K562 (cell line): ENCODE measurements around the gene QSOX2. TPM values are rescaled to one million over a fixed set of nuclear protein-coding genes. Genes with fewer than 3 reads are reported as not detected.

Source experiments
- ATAC-seq: fragments of 200-7000 bp; cut with Tn5 transposase; 3 replicates; pipeline ENCODE4 v1.9.1; 2020; ENCODE audit warnings: moderate library complexity
- BruUV-seq: library from RNA; stranded (reverse); fragments of 400-500 nt; replicated peaks from 2 replicates; lab custom pipeline; 2021; lab: Mats Ljungman, UMichigan
- CTCF ChIA-PET: fragments of 300-600 bp; formaldehyde crosslinking; extraction: SDS; loops from one replicate; lab custom pipeline; 2021; ENCODE audit warnings: low intra/inter-chr PET ratio; lab: Yijun Ruan, JAX
- POLR2A ChIA-PET: fragments of 300-600, 350-650 bp; sonication (Branson Sonifier 250); formaldehyde crosslinking; extraction: SDS; loops from one replicate; lab custom pipeline; 2021; ENCODE audit warnings: antibody characterized with exemption, inconsistent platforms; lab: Yijun Ruan, JAX
- DNase-seq, 4 experiments: peaks; one replicate each; pipeline versions ENCODE4 v3.0.0 to v3.0.0-alpha.2; 2011 to 2018; ENCODE audit warnings: low spot score in 3 of 4, mixed read lengths in 3 of 4; ENCODE audit errors: extremely low read depth in 1 of 4
- FAIRE-seq: peaks from 2 replicates; lab custom pipeline; 2011; peaks lifted over from hg19 to GRCh38; lab: Jason Lieb, UNC
- H2AFZ ChIP-seq: 2 replicates; pipeline ENCODE4 v1.6.0; 2011; ENCODE audit warnings: low read depth, low read length, control low read depth, inconsistent platforms
- H3K27ac ChIP-seq: fragments of 200-600 bp; 3 replicates; pipeline ENCODE4 v1.8.0; 2011; ENCODE audit warnings: low read depth, mild to moderate bottlenecking, control low read depth, inconsistent platforms, low read length, moderate library complexity, mixed read lengths; ENCODE audit errors: extremely low read depth
- H3K27me3 ChIP-seq, 2 experiments: fragments of 300-600 bp in 1 of 2; 2 replicates in 1 of 2; 3 replicates in 1 of 2; pipeline versions ENCODE4 v1.6.0 to v1.8.0; 2011; ENCODE audit warnings: inconsistent platforms in 2 of 2, low read length in 2 of 2, mild to moderate bottlenecking in 1 of 2, mixed read lengths in 1 of 2, moderate library complexity in 1 of 2; ENCODE audit not compliant: control insufficient read depth in 2 of 2, insufficient read depth in 2 of 2
- H3K36me3 ChIP-seq: fragments of 300-600 bp; 3 replicates; pipeline ENCODE4 v1.8.0; 2011; ENCODE audit warnings: mild to moderate bottlenecking, low read length, inconsistent platforms; ENCODE audit not compliant: control insufficient read depth, insufficient read depth
- H3K4me1 ChIP-seq, 2 experiments: fragments of 200-600 bp in 1 of 2; replicated peaks in 1 of 2; 2 replicates in 1 of 2; 3 replicates in 1 of 2; pipeline versions ENCODE4 v1.5.1 to v1.8.0; 2011; ENCODE audit warnings: inconsistent platforms in 2 of 2, low read length in 2 of 2, mild to moderate bottlenecking in 1 of 2, mixed read lengths in 1 of 2, moderate library complexity in 1 of 2; ENCODE audit not compliant: control insufficient read depth in 2 of 2, insufficient read depth in 2 of 2
- H3K4me2 ChIP-seq: 2 replicates; pipeline ENCODE4 v1.6.1; 2011; ENCODE audit warnings: low read length, control low read depth, inconsistent platforms, mixed read lengths; ENCODE audit not compliant: insufficient read depth
- H3K4me3 ChIP-seq: fragments of 200-600 bp; sonication (generic), shearing (Covaris generic); 2 replicates; pipeline ENCODE4 v1.5.1; 2016; ENCODE audit warnings: control low read depth, inconsistent platforms
- H3K79me2 ChIP-seq: fragments of 200-600 bp; 3 replicates; pipeline ENCODE4 v1.8.0; 2011; ENCODE audit warnings: low read length, inconsistent platforms; ENCODE audit not compliant: control insufficient read depth, insufficient read depth
- H3K9ac ChIP-seq, 2 experiments: 2 replicates each; pipeline versions ENCODE4 v1.6.0 to v1.6.1; 2011; ENCODE audit warnings: low read depth in 2 of 2, low read length in 2 of 2, control low read depth in 1 of 2, inconsistent platforms in 1 of 2, mild to moderate bottlenecking in 1 of 2, mixed read lengths in 1 of 2; ENCODE audit not compliant: insufficient read depth in 1 of 2
- H3K9me1 ChIP-seq: one replicate; pipeline ENCODE4 v1.6.0; 2011; ENCODE audit warnings: inconsistent platforms, mild to moderate bottlenecking, low read length, moderate library complexity; ENCODE audit not compliant: control insufficient read depth, insufficient read depth
- H3K9me3 ChIP-seq: replicated peaks from 2 replicates; pipeline ENCODE4 v1.5.1; 2011; ENCODE audit warnings: low read depth, low read length, inconsistent platforms; ENCODE audit not compliant: control insufficient read depth, insufficient read depth
- H4K20me1 ChIP-seq: replicated peaks from 2 replicates; pipeline ENCODE4 v1.6.1; 2011; ENCODE audit warnings: low read length, inconsistent platforms, mixed read lengths; ENCODE audit not compliant: control insufficient read depth, insufficient read depth
- CREB1 ChIP-seq, 2 experiments: sonication (generic) in 1 of 2; formaldehyde crosslinking in 1 of 2; IDR thresholded peaks; 2 replicates each; pipeline versions ENCODE4 v1.6.1 to v1.8.0; 2012 to 2022; ENCODE audit warnings: inconsistent platforms in 1 of 2, mild to moderate bottlenecking in 1 of 2, missing genetic modification reagents in 1 of 2, moderate library complexity in 1 of 2
- CREM ChIP-seq: IDR thresholded peaks from 2 replicates; pipeline ENCODE4 v1.6.1; 2014; ENCODE audit warnings: antibody characterized with exemption, low read depth
- KDM4B ChIP-seq, 2 experiments: fragments of 450-650 bp in 1 of 2; sonication (generic) in 1 of 2; IDR thresholded peaks; 2 replicates each; pipeline ENCODE4 v1.6.1; 2016 to 2017; ENCODE audit warnings: borderline replicate concordance in 2 of 2, antibody characterized with exemption in 1 of 2, low read depth in 1 of 2, mild to moderate bottlenecking in 1 of 2
- RAD21 ChIP-seq, 2 experiments: fragments of 250-450 bp in 1 of 2; fragments of 450-650 bp in 1 of 2; sonication (Bioruptor Pico) in 1 of 2; formaldehyde crosslinking in 1 of 2; IDR thresholded peaks in 1 of 2; conservative IDR thresholded peaks in 1 of 2; 2 replicates each; pipeline versions ENCODE4 v1.4.0 to v1.8.0; 2020 to 2022; ENCODE audit warnings: mild to moderate bottlenecking in 2 of 2, moderate library complexity in 1 of 2
- XRCC3 ChIP-seq: fragments of 450-650 bp; IDR thresholded peaks from 2 replicates; pipeline ENCODE4 v1.6.1; 2017; ENCODE audit warnings: mild to moderate bottlenecking, moderate library complexity
- ZNF408 ChIP-seq: fragments of 250-450 bp; sonication (Bioruptor Pico); IDR thresholded peaks from 2 replicates; pipeline ENCODE4 v1.4.0; 2020; ENCODE audit warnings: low read depth, mild to moderate bottlenecking, moderate library complexity
- ZNF584 ChIP-seq: fragments of 200-800 bp; sonication (Bioruptor generic); IDR thresholded peaks from 2 replicates; pipeline ENCODE4 v1.6.1; 2016; ENCODE audit warnings: low read depth, mild to moderate bottlenecking, missing genetic modification characterization, missing compliant biosample characterization
- WGBS: fragments of 100-300 bp; shearing (Covaris generic); methylation state at CpG from one replicate; pipeline ENCODE4 v1.1.6; 2016; ENCODE audit warnings: low coverage, mixed read lengths; ENCODE audit not compliant: insufficient coverage; ENCODE audit errors: missing lambda C conversion rate; 5-methylcytosine and 5-hydroxymethylcytosine counted together
- in situ Hi-C: fragments of 300-500 bp; cut with MboI; formaldehyde crosslinking; loops from 4 replicates; pipeline ENCODE4 v1.15.0; 2018; ENCODE audit warnings: inconsistent platforms, mixed read lengths
- intact Hi-C: fragments of 100-400 bp; cut with micrococcal nuclease; formaldehyde crosslinking; loops from 2 replicates; pipeline ENCODE4 v1.14.2; 2022
- polyA plus RNA-seq, 8 experiments: library from polyadenylated mRNA; depleted of rRNA in 4 of 8; stranded (reverse) in 5 of 8; unstranded in 3 of 8; fragments of >200 nt; fragmentation: Nextera tagmentation in 2 of 8; fragmentation: Illumina TruSeq in 1 of 8; extraction: Ambion mirVana in 2 of 8; extraction: Trizol in 1 of 8; gene quantifications; 2 replicates each; pipeline versions ENCODE4 v1.2.1 to v1.2.3, GENCODE V29; 2011 to 2014; ENCODE audit warnings: inconsistent platforms in 1 of 8, missing spikeins in 1 of 8
- total RNA-seq, 7 experiments: library from RNA; depleted of rRNA in 6 of 7; stranded (reverse); fragments of >200 nt in 6 of 7; fragmentation: Illumina TruSeq in 2 of 7; extraction: Trizol in 2 of 7; gene quantifications; 2 replicates each; pipeline versions ENCODE4 v1.2.1 to v1.2.3, GENCODE V29; 2011 to 2021; ENCODE audit warnings: low replicate concordance in 1 of 7
- TF ChIP-seq, protein P1 (sequence below): fragments of 450-650 bp; IDR thresholded peaks from 2 replicates; pipeline ENCODE4 v1.6.1; 2017; ENCODE audit warnings: antibody characterized with exemption, mild to moderate bottlenecking
- TF ChIP-seq, protein P2 (sequence below), 3 experiments: IDR thresholded peaks in 2 of 3; conservative IDR thresholded peaks in 1 of 3; 2 replicates each; pipeline ENCODE4 v1.5.1; 2011 to 2012; ENCODE audit warnings: low read length in 3 of 3, mild to moderate bottlenecking in 3 of 3, control low read depth in 2 of 3, improper control_type of control experiment in 1 of 3, inconsistent platforms in 1 of 3, low read depth in 1 of 3, mixed read lengths in 1 of 3, moderate library complexity in 1 of 3; ENCODE audit not compliant: insufficient read depth in 2 of 3
- TF ChIP-seq, protein P3 (sequence below): IDR thresholded peaks from 2 replicates; pipeline ENCODE4 v1.6.1; 2011; ENCODE audit warnings: borderline replicate concordance, low read depth, mild to moderate bottlenecking, moderate library complexity, low read length; ENCODE audit not compliant: insufficient read depth, poor library complexity, severe bottlenecking

The QSOX2 gene
- total and polyA plus RNA-seq, 9 of the 15 experiments (the other 6 are each of a cell fraction or from before 2014, with no cell fraction given): 0.51 to 23.7 (median 12.7) TPM

DNA sequence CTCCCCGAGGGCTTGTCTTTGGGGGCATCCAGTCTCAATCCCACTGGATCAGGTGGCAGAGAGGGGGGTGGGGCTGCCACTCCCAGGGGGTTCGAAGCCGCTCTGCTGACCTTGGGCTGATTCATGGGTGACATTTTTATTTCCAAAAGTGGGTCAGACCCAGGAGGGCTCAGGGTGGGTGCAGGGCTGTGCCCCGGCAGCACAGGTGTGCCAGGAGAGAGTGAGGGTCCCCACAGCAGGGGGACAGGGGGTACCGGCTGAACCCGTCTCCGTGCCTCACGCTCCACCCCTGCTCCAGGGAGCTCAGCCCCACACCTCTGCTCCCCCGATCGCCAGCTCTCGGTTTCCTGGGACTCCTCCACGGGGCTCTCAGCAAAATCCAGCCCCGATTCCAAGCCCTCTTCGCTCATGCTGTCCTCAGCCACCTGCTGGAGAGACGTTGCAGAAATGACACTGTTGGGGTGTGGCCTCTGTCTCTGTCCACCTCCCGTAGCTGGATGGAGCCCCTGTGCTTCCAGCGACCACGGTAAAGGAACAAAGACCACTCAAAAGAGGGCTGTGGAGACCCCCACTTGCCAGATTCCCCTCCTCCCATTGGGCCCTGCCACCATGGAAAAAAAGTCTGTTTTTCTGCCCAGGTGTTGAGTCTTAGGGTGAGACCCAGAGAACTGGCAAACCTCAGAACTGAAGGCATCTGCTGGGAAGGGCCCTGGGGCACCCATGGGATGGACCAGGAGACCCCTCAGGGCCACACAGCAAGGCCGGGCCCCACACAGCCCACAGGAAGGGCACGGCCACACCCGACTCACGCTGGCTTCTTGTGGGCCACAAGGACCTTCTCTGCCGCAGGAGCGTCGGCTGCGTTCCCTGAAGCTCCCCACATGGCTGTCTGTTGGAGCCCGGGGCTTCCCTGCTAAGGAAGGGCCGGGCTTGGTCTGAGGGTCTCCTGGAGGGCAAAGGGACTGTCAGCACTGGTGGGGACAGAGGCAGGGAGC is 10.6 kb upstream of the QSOX2 start:
- H3K9me3 ChIP-seq: no peaks in the 10 kb centered on the region
- FAIRE-seq: peak; percentile 84
- H3K36me3 ChIP-seq: no peaks in the 10 kb centered on the region
- TF ChIP-seq, protein P1, sequence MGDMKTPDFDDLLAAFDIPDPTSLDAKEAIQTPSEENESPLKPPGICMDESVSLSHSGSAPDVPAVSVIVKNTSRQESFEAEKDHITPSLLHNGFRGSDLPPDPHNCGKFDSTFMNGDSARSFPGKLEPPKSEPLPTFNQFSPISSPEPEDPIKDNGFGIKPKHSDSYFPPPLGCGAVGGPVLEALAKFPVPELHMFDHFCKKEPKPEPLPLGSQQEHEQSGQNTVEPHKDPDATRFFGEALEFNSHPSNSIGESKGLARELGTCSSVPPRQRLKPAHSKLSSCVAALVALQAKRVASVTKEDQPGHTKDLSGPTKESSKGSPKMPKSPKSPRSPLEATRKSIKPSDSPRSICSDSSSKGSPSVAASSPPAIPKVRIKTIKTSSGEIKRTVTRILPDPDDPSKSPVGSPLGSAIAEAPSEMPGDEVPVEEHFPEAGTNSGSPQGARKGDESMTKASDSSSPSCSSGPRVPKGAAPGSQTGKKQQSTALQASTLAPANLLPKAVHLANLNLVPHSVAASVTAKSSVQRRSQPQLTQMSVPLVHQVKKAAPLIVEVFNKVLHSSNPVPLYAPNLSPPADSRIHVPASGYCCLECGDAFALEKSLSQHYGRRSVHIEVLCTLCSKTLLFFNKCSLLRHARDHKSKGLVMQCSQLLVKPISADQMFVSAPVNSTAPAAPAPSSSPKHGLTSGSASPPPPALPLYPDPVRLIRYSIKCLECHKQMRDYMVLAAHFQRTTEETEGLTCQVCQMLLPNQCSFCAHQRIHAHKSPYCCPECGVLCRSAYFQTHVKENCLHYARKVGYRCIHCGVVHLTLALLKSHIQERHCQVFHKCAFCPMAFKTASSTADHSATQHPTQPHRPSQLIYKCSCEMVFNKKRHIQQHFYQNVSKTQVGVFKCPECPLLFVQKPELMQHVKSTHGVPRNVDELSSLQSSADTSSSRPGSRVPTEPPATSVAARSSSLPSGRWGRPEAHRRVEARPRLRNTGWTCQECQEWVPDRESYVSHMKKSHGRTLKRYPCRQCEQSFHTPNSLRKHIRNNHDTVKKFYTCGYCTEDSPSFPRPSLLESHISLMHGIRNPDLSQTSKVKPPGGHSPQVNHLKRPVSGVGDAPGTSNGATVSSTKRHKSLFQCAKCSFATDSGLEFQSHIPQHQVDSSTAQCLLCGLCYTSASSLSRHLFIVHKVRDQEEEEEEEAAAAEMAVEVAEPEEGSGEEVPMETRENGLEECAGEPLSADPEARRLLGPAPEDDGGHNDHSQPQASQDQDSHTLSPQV: no peak
- no peak for TF ChIP-seq KDM4B (IDR thresholded peaks at IDR 0.05; ENCODE audit: borderline replicate concordance in 2 of 2, low read depth in 1 of 2)
- peak in 1 of 2 experiments; percentile 38; a peak in 2 of 4 replicates for TF ChIP-seq RAD21 (CRISPR knock-in tag; conservative IDR thresholded peaks at IDR 0.05 in 1 of 2, IDR thresholded peaks at IDR 0.05 in 1 of 2)
- TF ChIP-seq, protein P2, sequence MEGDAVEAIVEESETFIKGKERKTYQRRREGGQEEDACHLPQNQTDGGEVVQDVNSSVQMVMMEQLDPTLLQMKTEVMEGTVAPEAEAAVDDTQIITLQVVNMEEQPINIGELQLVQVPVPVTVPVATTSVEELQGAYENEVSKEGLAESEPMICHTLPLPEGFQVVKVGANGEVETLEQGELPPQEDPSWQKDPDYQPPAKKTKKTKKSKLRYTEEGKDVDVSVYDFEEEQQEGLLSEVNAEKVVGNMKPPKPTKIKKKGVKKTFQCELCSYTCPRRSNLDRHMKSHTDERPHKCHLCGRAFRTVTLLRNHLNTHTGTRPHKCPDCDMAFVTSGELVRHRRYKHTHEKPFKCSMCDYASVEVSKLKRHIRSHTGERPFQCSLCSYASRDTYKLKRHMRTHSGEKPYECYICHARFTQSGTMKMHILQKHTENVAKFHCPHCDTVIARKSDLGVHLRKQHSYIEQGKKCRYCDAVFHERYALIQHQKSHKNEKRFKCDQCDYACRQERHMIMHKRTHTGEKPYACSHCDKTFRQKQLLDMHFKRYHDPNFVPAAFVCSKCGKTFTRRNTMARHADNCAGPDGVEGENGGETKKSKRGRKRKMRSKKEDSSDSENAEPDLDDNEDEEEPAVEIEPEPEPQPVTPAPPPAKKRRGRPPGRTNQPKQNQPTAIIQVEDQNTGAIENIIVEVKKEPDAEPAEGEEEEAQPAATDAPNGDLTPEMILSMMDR (IDR thresholded peaks at IDR 0.05 in 2 of 3, conservative IDR thresholded peaks at IDR 0.05 in 1 of 3; ENCODE audit: insufficient read depth in 2 of 3, low read depth in 1 of 3, low read length in 3 of 3): peak; percentile 47 to 65 (median 58)
- TF ChIP-seq CREB1 (IDR thresholded peaks at IDR 0.05): no peak
- TF ChIP-seq CREB1 (CRISPR knock-in tag; IDR thresholded peaks at IDR 0.05): 0 out of 2 replicates have a peak, but pooled peaks have one; percentile 29
- no peak for TF ChIP-seq ZNF408
- peak; percentile 51 for TF ChIP-seq CREM
- no peak for TF ChIP-seq ZNF584 (CRISPR knock-in tag)
- no peak for TF ChIP-seq XRCC3
- TF ChIP-seq, protein P3, sequence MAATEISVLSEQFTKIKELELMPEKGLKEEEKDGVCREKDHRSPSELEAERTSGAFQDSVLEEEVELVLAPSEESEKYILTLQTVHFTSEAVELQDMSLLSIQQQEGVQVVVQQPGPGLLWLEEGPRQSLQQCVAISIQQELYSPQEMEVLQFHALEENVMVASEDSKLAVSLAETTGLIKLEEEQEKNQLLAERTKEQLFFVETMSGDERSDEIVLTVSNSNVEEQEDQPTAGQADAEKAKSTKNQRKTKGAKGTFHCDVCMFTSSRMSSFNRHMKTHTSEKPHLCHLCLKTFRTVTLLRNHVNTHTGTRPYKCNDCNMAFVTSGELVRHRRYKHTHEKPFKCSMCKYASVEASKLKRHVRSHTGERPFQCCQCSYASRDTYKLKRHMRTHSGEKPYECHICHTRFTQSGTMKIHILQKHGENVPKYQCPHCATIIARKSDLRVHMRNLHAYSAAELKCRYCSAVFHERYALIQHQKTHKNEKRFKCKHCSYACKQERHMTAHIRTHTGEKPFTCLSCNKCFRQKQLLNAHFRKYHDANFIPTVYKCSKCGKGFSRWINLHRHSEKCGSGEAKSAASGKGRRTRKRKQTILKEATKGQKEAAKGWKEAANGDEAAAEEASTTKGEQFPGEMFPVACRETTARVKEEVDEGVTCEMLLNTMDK: peak; percentile 76
- H3K4me3 ChIP-seq: no peak overlapping the region
- H3K27me3 ChIP-seq: peaks cover 13 to 56% of the 10 kb centered on the region in 2 experiments; a peak in 4 of 5 replicates
- 15% methylated on average over 21 of the region's 28 CpGs for WGBS
- peak; percentile 83 for ATAC-seq
- POLR2A ChIA-PET: interaction anchor here (0.6 to 0.7 kb wide), 3 partner anchors 12 to 1203 kb away, joined by 3 read pairs; no protein-coding TSS in a partner anchor
- no TSS peak for BruUV-seq
- intact Hi-C loops: no loop called here
- peak overlapping the region in 1 of 2 experiments; percentile 29; a peak in 1 of 4 replicates for H3K9ac ChIP-seq
- H3K27ac ChIP-seq: no peak overlapping the region
- peak; percentile 57 to 67 (median 65) for DNase-seq
- CTCF ChIA-PET: no interaction called here
- no peak overlapping the region for H3K4me2 ChIP-seq
- H3K4me1 ChIP-seq: peaks cover 0 to 88% of the 10 kb centered on the region in 2 experiments; a peak in 3 of 5 replicates
- no peaks in the 10 kb centered on the region for H3K79me2 ChIP-seq
- in situ Hi-C loops: no loop called here
- H2AFZ ChIP-seq: no peak overlapping the region
- no peaks in the 10 kb centered on the region for H3K9me1 ChIP-seq
- peaks cover 4% of the 10 kb centered on the region for H4K20me1 ChIP-seq
